B cell (primary cell): ENCODE measurements around the gene RMC1. TPM values are rescaled to one million over a fixed set of nuclear protein-coding genes. Genes with fewer than 3 reads are reported as not detected.

Experiments used
- ATAC-seq: fragments of 200-7000 bp; cut with Tn5 transposase; one replicate; pipeline ENCODE4 v1.10.0; 2021; ENCODE audit warnings: low read depth, mild to moderate bottlenecking, moderate number of reproducible peaks, moderate library complexity
- CTCF ChIA-PET: fragments of 350-600 bp; sonication (Branson Sonifier 250); formaldehyde crosslinking; loops from one replicate; lab custom pipeline; 2021; ENCODE audit warnings: antibody characterized with exemption, inconsistent platforms; lab: Charles Lee
- POLR2A ChIA-PET: fragments of 350-600 bp; sonication (Branson Sonifier 250); formaldehyde crosslinking; loops from one replicate; lab custom pipeline; 2021; ENCODE audit warnings: antibody characterized with exemption; lab: Charles Lee
- DNase-seq: peaks from one replicate; pipeline ENCODE4 v3.0.0; 2013
- H2AFZ ChIP-seq: 2 replicates; pipeline ENCODE4 v1.6.1; 2012; ENCODE audit warnings: mild to moderate bottlenecking, low read depth, low read length; ENCODE audit not compliant: insufficient read depth, poor library complexity, severe bottlenecking
- H3K27ac ChIP-seq, 2 donors: 1 replicate in 1 of 2; 2 replicates in 1 of 2; pipeline ENCODE4 v1.5.1; 2012 to 2013; ENCODE audit warnings: low read length in 2 of 2, mild to moderate bottlenecking in 2 of 2, moderate library complexity in 1 of 2
- H3K27me3 ChIP-seq, 4 experiments: fragments of 200-600 bp in 1 of 4; sonication (generic) in 1 of 4; replicated peaks in 1 of 4; 1 replicate in 2 of 4; 2 replicates in 2 of 4; pipeline versions ENCODE4 v1.6.1 to v1.7.0; 2013 to 2016; ENCODE audit warnings: low read length in 3 of 4, mild to moderate bottlenecking in 2 of 4, mixed read lengths in 1 of 4, moderate library complexity in 1 of 4; ENCODE audit not compliant: insufficient read depth in 4 of 4, control insufficient read depth in 3 of 4; ENCODE audit errors: control extremely low read depth in 1 of 4
- H3K36me3 ChIP-seq, 2 experiments: replicated peaks in 1 of 2; 1 replicate in 1 of 2; 2 replicates in 1 of 2; pipeline versions ENCODE4 v1.6.1 to v1.7.1; 2013; ENCODE audit warnings: low read length in 1 of 2; ENCODE audit not compliant: insufficient read depth in 2 of 2, control insufficient read depth in 1 of 2; ENCODE audit errors: control extremely low read depth in 1 of 2, extremely low read depth in 1 of 2
- H3K4me1 ChIP-seq, 2 donors: fragments of 200-600 bp in 1 of 2; sonication (generic) in 1 of 2; 1 replicate in 1 of 2; 2 replicates in 1 of 2; pipeline versions ENCODE4 v1.5.1 to v1.6.1; 2013 to 2017; ENCODE audit warnings: low read length in 2 of 2; ENCODE audit not compliant: control insufficient read depth in 2 of 2, insufficient read depth in 2 of 2
- H3K4me2 ChIP-seq: replicated peaks from 2 replicates; pipeline ENCODE3; 2012; ENCODE audit warnings: mild to moderate bottlenecking, low read depth, low read length; ENCODE audit not compliant: poor library complexity, severe bottlenecking
- H3K4me3 ChIP-seq, 5 experiments: fragments of 200-600 bp in 1 of 5; sonication (generic) in 1 of 5; 1 replicate in 3 of 5; 2 replicates in 2 of 5; pipeline versions ENCODE4 v1.5.1 to v1.7.0; 2011 to 2016; ENCODE audit warnings: low read length in 4 of 5, mild to moderate bottlenecking in 4 of 5, low read depth in 2 of 5, control low read depth in 1 of 5, moderate library complexity in 1 of 5; ENCODE audit not compliant: insufficient read depth in 1 of 5; ENCODE audit errors: control extremely low read depth in 1 of 5, extremely low read depth in 1 of 5
- H3K79me2 ChIP-seq: fragments of 200-600 bp; sonication (generic); one replicate; pipeline ENCODE4 v1.6.0; 2016; ENCODE audit warnings: low read length; ENCODE audit not compliant: control insufficient read depth, insufficient read depth
- H3K9ac ChIP-seq: fragments of 200-600 bp; sonication (generic); 2 replicates; pipeline ENCODE4 v1.6.1; 2017; ENCODE audit warnings: mild to moderate bottlenecking, low read length, moderate library complexity
- H3K9me3 ChIP-seq, 3 donors: one replicate each; pipeline versions ENCODE4 v1.6.1 to v1.7.1; 2013; ENCODE audit warnings: low read length in 2 of 3; ENCODE audit not compliant: control insufficient read depth in 2 of 3, insufficient read depth in 1 of 3; ENCODE audit errors: control extremely low read depth in 1 of 3
- H4K20me1 ChIP-seq: 2 replicates; pipeline ENCODE4 v1.6.0; 2012; ENCODE audit warnings: mild to moderate bottlenecking, low read length; ENCODE audit not compliant: insufficient read depth, control insufficient read depth, poor library complexity, severe bottlenecking
- H3K27ac Mint-ChIP-seq: one replicate; pipeline ENCODE4 v1.8.0; 2021; ENCODE audit warnings: mixed read lengths
- H3K27me3 Mint-ChIP-seq: one replicate; pipeline ENCODE4 v1.8.0; 2021; ENCODE audit warnings: mixed read lengths
- H3K4me1 Mint-ChIP-seq: one replicate; pipeline ENCODE4 v1.8.0; 2021; ENCODE audit warnings: mixed read lengths
- H3K4me3 Mint-ChIP-seq: one replicate; pipeline ENCODE4 v1.8.0; 2021; ENCODE audit warnings: mixed read lengths
- H3K9me3 Mint-ChIP-seq: one replicate; pipeline ENCODE4 v1.8.0; 2022; ENCODE audit warnings: mixed read lengths; ENCODE audit not compliant: insufficient read depth
- CTCF ChIP-seq: fragments of 200-600 bp; IDR thresholded peaks from one replicate; pipeline ENCODE4 v1.8.0; 2022; ENCODE audit warnings: antibody characterized with exemption, mild to moderate bottlenecking
- EZH2 ChIP-seq: IDR thresholded peaks from 2 replicates; pipeline ENCODE4 v1.6.1; 2012; ENCODE audit warnings: borderline replicate concordance, low read depth, mild to moderate bottlenecking, moderate library complexity, low read length; ENCODE audit not compliant: insufficient read depth, poor library complexity, severe bottlenecking
- WGBS: methylation state at CpG from one replicate; pipeline ENCODE4 v1.1.5; 2013; ENCODE audit warnings: missing lambda C conversion rate; ENCODE audit not compliant: insufficient coverage; 5-methylcytosine and 5-hydroxymethylcytosine counted together
- intact Hi-C: fragments of 100-400 bp; cut with micrococcal nuclease; formaldehyde crosslinking; loops from one replicate; pipeline ENCODE4 v1.10.0; 2022
- polyA plus RNA-seq: library from polyadenylated mRNA; depleted of rRNA; stranded (reverse); fragments of >200 nt; gene quantifications from 2 replicates; pipeline ENCODE4 v1.2.3, GENCODE V29; 2012
- total RNA-seq, 2 donors: library from RNA; stranded (reverse); fragments of 120-200 nt in 1 of 2; gene quantifications; 1 replicate in 1 of 2; 2 replicates in 1 of 2; pipeline versions ENCODE4 v1.2.3 to v1.2.4, GENCODE V29; 2013 to 2022

RMC1 gene
- total and polyA plus RNA-seq, 2 donors (not counting 1 experiment from before 2014, with no cell fraction given): 77.3 to 137 TPM

DNA sequence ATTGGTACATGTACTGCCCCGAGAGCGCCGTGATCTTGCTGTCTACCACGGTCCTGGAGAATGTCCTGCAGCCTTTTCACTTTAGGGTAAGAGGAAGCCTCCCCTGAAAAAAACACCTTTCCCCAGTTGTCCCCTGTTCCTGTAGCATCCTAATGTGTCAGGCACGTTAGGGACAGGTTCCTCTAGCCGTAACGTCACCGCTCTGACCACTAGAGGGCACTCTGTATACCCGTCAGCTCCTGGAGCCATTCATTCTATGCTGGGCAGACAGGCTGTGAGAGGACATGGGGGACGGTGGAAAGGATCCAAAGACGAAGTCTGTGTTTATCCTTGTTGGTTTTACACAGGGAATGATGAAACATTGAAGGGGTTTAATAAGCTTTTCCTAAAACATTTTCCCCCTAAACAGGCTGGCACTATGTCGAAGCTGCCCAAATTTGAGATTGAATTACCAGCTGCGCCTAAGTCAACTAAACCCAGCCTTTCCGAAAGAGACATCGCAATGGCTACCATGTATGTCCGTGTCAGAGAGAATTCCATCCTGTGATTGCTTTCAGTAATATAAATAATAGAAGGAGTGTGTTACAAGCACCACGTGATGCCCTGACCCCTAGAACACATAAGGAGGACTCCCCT, 12.7 kb downstream of the RMC1 start:
- peaks cover 9 to 12% of the 10 kb centered on the region in 2 donors for H3K4me1 ChIP-seq
- H3K36me3 ChIP-seq: peaks cover 6 to 60% of the 10 kb centered on the region in 2 experiments
- POLR2A ChIA-PET: no interaction called here
- DNase-seq (peak; percentile 82), ATAC-seq (peak; percentile 97)
- H3K4me3 Mint-ChIP-seq: no peak overlapping the region
- H3K4me3 ChIP-seq: no peak overlapping the region
- H3K27me3 Mint-ChIP-seq: no peaks in the 10 kb centered on the region
- 35% methylated on average over 9 of the region's 17 CpGs for WGBS
- H3K27ac ChIP-seq: peak overlapping the region in 1 of 2 donors; percentile 57
- H3K27me3 ChIP-seq: no peaks in the 10 kb centered on the region
- CTCF ChIA-PET: interaction anchor here (0.8 to 4.1 kb wide), 26 partner anchors 10 to 717 kb away, joined by 3 to 56 read pairs (median 4); partner anchors contain the start of genes NPC1 and RBBP8
- H4K20me1 ChIP-seq: peaks cover 46% of the 10 kb centered on the region
- H3K9me3 Mint-ChIP-seq: no peaks in the 10 kb centered on the region
- H3K4me1 Mint-ChIP-seq: peaks cover 22% of the 10 kb centered on the region
- H3K27ac Mint-ChIP-seq: peak overlapping the region; percentile 46
- H3K4me2 ChIP-seq: no peak overlapping the region
- peak overlapping the region; percentile 13 for H2AFZ ChIP-seq
- H3K9ac ChIP-seq: no peak overlapping the region
- no peaks in the 10 kb centered on the region for H3K9me3 ChIP-seq
- H3K79me2 ChIP-seq: peaks cover 37% of the 10 kb centered on the region
- TF ChIP-seq EZH2 (no peak), CTCF (peak; percentile 92)
- intact Hi-C loops: loop anchor here (1.0 to 5.0 kb wide), 3 partner anchors 70 to 704 kb away; partner anchors contain the start of gene NPC1

DNA sequence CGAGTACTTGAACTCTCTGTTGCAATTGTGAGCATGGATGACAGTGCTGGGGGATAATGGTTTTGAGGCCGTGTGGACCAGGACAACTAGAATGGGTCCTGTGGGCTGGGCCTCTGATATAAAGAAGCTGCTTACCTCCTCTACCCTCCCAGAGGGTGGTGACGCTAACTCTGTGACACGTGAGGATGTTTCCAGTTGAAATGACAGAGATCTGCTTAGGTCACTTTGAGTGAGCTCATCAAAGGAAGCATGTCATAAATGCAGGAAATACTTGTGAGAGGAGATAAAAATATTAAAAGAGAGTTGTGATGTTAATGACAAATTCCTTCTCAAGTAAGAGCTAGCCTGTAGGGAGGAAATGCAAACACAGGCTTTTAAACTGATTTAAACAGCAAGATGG, 16.4 kb downstream of the RMC1 start:
- ATAC-seq: no peak
- ChIA-PET CTCF (interaction anchor here (1.2 to 2.1 kb wide), 2 partner anchors 14 to 108 kb away, joined by 3 to 4 read pairs; no protein-coding TSS in a partner anchor), POLR2A (no interaction called here)
- Histone ChIP-seq H4K20me1 (peaks cover 47% of the 10 kb centered on the region), H3K4me2 (no peak overlapping the region), H2AFZ (no peak overlapping the region), H3K4me3 (no peak overlapping the region), H3K27ac (no peak overlapping the region), H3K9ac (no peak overlapping the region), H3K4me1 (peaks cover 0 to 6% of the 10 kb centered on the region in 2 donors), H3K9me3 (no peaks in the 10 kb centered on the region), H3K27me3 (no peaks in the 10 kb centered on the region), H3K79me2 (peaks cover 30% of the 10 kb centered on the region), H3K36me3 (peaks cover 8 to 78% of the 10 kb centered on the region in 2 experiments)
- DNase-seq: no peak
- Mint-ChIP-seq H3K9me3 (no peaks in the 10 kb centered on the region), H3K27me3 (no peaks in the 10 kb centered on the region), H3K4me1 (peaks cover 15% of the 10 kb centered on the region), H3K27ac (peak overlapping the region; percentile 15), H3K4me3 (no peak overlapping the region)
- no peak for TF ChIP-seq EZH2
- TF ChIP-seq CTCF: no peak
- WGBS: 100% methylated on average over 1 of the region's 4 CpGs
- intact Hi-C loops: loop anchor here (5.0 kb wide), 1 partner anchor 707 kb away; no protein-coding TSS in a partner anchor
